Thoracic aorta (tissue), 2 donors: Measurements from ENCODE around the gene ODAD3. TPM values are rescaled to one million over a fixed set of nuclear protein-coding genes. Genes with fewer than 3 reads are reported as not detected.
A peak's percentile ranks its signal among the peaks of the same experiment; 100 is the strongest.

Source experiments
- ATAC-seq: fragments of 150-250 bp; one replicate; pipeline ENCODE4 v1.8.0; 2017; ENCODE audit warnings: low read depth; ENCODE audit not compliant: insufficient number of reproducible peaks, low FRiP score
- DNase-seq: peaks from one replicate; pipeline ENCODE4 v3.0.0-alpha.2; 2020; ENCODE audit warnings: low spot score
- H3K27ac ChIP-seq, 2 donors: fragments of 200-600 bp; sonication (generic); 1 replicate in 1 of 2; 2 replicates in 1 of 2; pipeline ENCODE4 v1.5.1; 2016; ENCODE audit warnings: mild to moderate bottlenecking in 2 of 2, moderate library complexity in 2 of 2
- H3K27me3 ChIP-seq: fragments of 200-600 bp; sonication (generic); replicated peaks from 2 replicates; pipeline ENCODE4 v1.6.0; 2016; ENCODE audit warnings: mild to moderate bottlenecking; ENCODE audit not compliant: insufficient read depth
- H3K36me3 ChIP-seq: fragments of 200-600 bp; sonication (generic); one replicate; pipeline ENCODE4 v1.5.1; 2016
- H3K4me1 ChIP-seq, 2 donors: fragments of 200-600 bp; sonication (generic); 1 replicate in 1 of 2; 2 replicates in 1 of 2; pipeline versions ENCODE4 v1.5.1 to v1.6.0; 2016; ENCODE audit warnings: low read depth in 2 of 2, mild to moderate bottlenecking in 1 of 2; ENCODE audit not compliant: control insufficient read depth in 1 of 2
- H3K4me3 ChIP-seq: fragments of 200-600 bp; sonication (generic); 2 replicates; pipeline ENCODE4 v1.5.1; 2016; ENCODE audit warnings: mild to moderate bottlenecking
- H3K9me3 ChIP-seq: fragments of 200-600 bp; sonication (generic); 2 replicates; pipeline ENCODE4 v1.5.1; 2016
- CTCF ChIP-seq: fragments of 200-600 bp; sonication (generic); IDR thresholded peaks from one replicate; pipeline ENCODE4 v1.5.1; 2019; ENCODE audit warnings: antibody characterized with exemption
- total RNA-seq, 2 donors: library from RNA; depleted of rRNA; stranded (reverse); fragments of >200 nt; gene quantifications; one replicate each; pipeline versions ENCODE4 v1.1.0 to v1.2.3, GENCODE V29; 2016

ODAD3 gene
- total RNA-seq, 2 donors from 2014 or later, result 0.35 to 2.0 TPM

GRCh38 chr19:11447347-11448262 lies 12.7 kb upstream of the ODAD3 start:
- no peak for ATAC-seq
- no peak for TF ChIP-seq CTCF
- H3K9me3 ChIP-seq, result no peaks in the 10 kb centered on the region
- H3K4me1 ChIP-seq, result no peaks in the 10 kb centered on the region
- H3K4me3 ChIP-seq, result no peak overlapping the region
- no peak for DNase-seq
- no peaks in the 10 kb centered on the region for H3K27me3 ChIP-seq
- H3K27ac ChIP-seq, result no peak overlapping the region
- H3K36me3 ChIP-seq, result peaks cover 41% of the 10 kb centered on the region

GRCh38 chr19:11446652-11447301 lies 11.9 kb upstream of the ODAD3 start:
- H3K27me3 ChIP-seq, result no peaks in the 10 kb centered on the region
- ATAC-seq (no peak), DNase-seq (no peak)
- H3K9me3 ChIP-seq, result no peaks in the 10 kb centered on the region
- H3K36me3 ChIP-seq, result peaks cover 49% of the 10 kb centered on the region
- H3K27ac ChIP-seq, result no peak overlapping the region
- H3K4me1 ChIP-seq, result no peaks in the 10 kb centered on the region
- peak; percentile 74 for TF ChIP-seq CTCF
- H3K4me3 ChIP-seq, result no peak overlapping the region

- DNase-seq (no peak), ATAC-seq (no peak)
- H3K36me3 ChIP-seq, result peaks cover 54% of the 10 kb centered on the region
- H3K27ac ChIP-seq, result no peak overlapping the region
- no peaks in the 10 kb centered on the region for H3K9me3 ChIP-seq
- TF ChIP-seq CTCF, result no peak
- H3K4me1 ChIP-seq, result no peaks in the 10 kb centered on the region
- H3K27me3 ChIP-seq, result no peaks in the 10 kb centered on the region
- H3K4me3 ChIP-seq, result no peak overlapping the region
Observed at GRCh38 chr19:11446271-11446651, 11.3 kb upstream of the ODAD3 start.

- no peak overlapping the region for H3K4me3 ChIP-seq
- no peak for TF ChIP-seq CTCF
- ATAC-seq (no peak), DNase-seq (no peak)
- H3K9me3 ChIP-seq, result no peaks in the 10 kb centered on the region
- no peaks in the 10 kb centered on the region for H3K27me3 ChIP-seq
- H3K27ac ChIP-seq, result no peak overlapping the region
- H3K36me3 ChIP-seq, result peaks cover 60% of the 10 kb centered on the region
- H3K4me1 ChIP-seq, result no peaks in the 10 kb centered on the region
Observed at GRCh38 chr19:11445141-11445540, 10.2 kb upstream of the ODAD3 start.

GRCh38 chr19:11444059-11444458 lies 9.1 kb upstream of the ODAD3 start:
- no peak overlapping the region for H3K27ac ChIP-seq

More at GRCh38 chr19:11444059-11444458, 9.1 kb upstream of the ODAD3 start:
- no peak for DNase-seq
- ATAC-seq, result no peak
- Histone ChIP-seq H3K36me3 (peaks cover 54% of the 10 kb centered on the region), H3K9me3 (no peaks in the 10 kb centered on the region), H3K4me1 (no peaks in the 10 kb centered on the region), H3K27me3 (no peaks in the 10 kb centered on the region), H3K4me3 (no peak overlapping the region)
- no peak for TF ChIP-seq CTCF
